Activated naive CD8-positive, alpha-beta T cell treated with anti-CD3 and anti-CD28 coated beads, Interleukin-2, amount 10 ng/mL, durations not matched to agents 7 days and 5 days (primary cell): ENCODE results near the gene DSCAM. TPM values are rescaled to one million over a fixed set of nuclear protein-coding genes. Genes with fewer than 3 reads are reported as not detected.

Experiments
- ATAC-seq: fragments of 150-1000 bp; cut with Tn5 transposase; one replicate; pipeline ENCODE4 v1.10.0; 2021; ENCODE audit warnings: low read depth, moderate library complexity
- POLR2A ChIA-PET: fragments of 350-600 bp; sonication (Branson Sonifier 250); formaldehyde crosslinking; loops from one replicate; lab custom pipeline; 2021; ENCODE audit warnings: antibody characterized with exemption; lab: Charles Lee
- DNase-seq: peaks from one replicate; pipeline ENCODE4 v3.0.0; 2021
- H3K27ac Mint-ChIP-seq: one replicate; pipeline ENCODE4 v1.8.0; 2022; ENCODE audit warnings: mild to moderate bottlenecking, mixed read lengths
- H3K27me3 Mint-ChIP-seq: one replicate; pipeline ENCODE4 v1.8.0; 2022; ENCODE audit warnings: mild to moderate bottlenecking, moderate library complexity, mixed read lengths
- H3K36me3 Mint-ChIP-seq: one replicate; pipeline ENCODE4 v1.8.0; 2021; ENCODE audit warnings: mild to moderate bottlenecking, mixed read lengths
- H3K4me1 Mint-ChIP-seq: one replicate; pipeline ENCODE4 v1.8.0; 2021; ENCODE audit warnings: mixed read lengths
- H3K4me3 Mint-ChIP-seq: one replicate; pipeline ENCODE4 v1.8.0; 2022; ENCODE audit warnings: mild to moderate bottlenecking, moderate library complexity, mixed read lengths
- H3K9me3 Mint-ChIP-seq: one replicate; pipeline ENCODE4 v1.8.0; 2021; ENCODE audit warnings: mixed read lengths
- total RNA-seq, 2 experiments: library from RNA; stranded (reverse); gene quantifications; one replicate each; pipeline ENCODE4 v1.2.3, GENCODE V29; 2021

The DSCAM gene
- total RNA-seq, 2 experiments from 2014 or later = not detected

DNA sequence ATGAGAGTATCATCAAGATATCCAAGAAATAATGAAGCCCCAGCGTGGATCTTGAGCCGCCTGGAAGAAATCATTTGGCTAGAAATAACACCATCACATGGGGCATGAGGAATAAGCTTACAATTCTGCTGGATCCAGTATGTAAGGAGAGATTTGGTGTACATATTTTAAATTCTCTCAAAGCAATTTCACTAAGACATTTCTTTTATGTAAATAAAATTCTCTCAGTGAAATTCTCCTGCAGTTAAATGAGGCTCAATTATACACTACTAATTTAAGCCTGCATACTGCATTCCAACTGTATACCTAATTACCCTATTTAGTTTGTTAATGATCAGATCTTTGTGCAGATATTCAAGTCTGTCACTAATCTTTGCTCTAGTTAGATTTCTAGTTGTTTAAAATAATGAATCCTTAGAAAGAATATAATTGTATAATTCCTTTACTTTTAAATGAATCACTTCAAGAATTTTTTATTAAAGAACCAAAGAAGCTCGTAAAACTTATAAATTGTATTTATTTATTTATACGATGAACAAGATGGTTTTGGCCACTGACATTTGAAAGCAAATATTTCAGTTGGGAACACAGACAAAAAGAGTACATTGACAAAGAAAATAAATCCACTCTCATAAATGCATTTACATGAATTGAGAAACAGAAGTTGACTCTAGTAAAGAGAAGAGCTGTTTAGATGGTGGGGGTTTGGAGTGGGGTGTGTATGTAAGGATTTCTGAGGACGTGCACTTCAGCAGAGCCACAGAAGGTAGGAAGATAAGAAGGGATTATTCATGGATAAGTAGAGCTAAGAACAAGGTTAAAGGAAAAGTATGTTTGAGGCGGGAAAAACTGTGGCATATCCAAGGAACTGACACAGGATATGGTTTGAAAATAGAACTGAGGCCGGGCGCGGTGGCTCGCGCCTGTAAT is 466.8 kb downstream of the DSCAM start:
- Mint-ChIP-seq H3K36me3 (no peaks in the 10 kb centered on the region), H3K27ac (no peak overlapping the region), H3K9me3 (no peaks in the 10 kb centered on the region), H3K4me3 (no peak overlapping the region), H3K27me3 (no peaks in the 10 kb centered on the region), H3K4me1 (no peaks in the 10 kb centered on the region)
- ATAC-seq = no peak
- no peak for DNase-seq
- POLR2A ChIA-PET = no interaction called here

DNA sequence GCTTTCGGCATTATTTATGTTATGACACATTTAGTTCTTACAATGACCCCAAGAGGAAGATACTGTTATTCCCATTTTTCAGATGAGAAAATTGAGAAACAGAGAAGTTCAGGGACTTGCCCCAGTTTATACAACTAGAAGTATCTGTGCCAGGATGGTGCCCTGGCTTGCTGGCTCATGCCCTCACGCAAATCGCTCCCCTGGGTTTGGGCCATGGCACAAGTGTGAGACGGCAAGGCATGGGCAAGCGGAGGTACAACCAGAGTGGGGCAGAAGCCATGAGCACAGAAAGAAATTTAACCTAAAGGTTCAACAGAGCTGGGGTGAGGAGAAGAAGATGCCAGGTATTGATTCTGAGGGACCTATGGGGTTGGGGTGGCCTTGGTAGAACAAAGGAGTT is 469.8 kb downstream of the DSCAM start:
- H3K9me3 Mint-ChIP-seq = no peaks in the 10 kb centered on the region
- H3K27ac Mint-ChIP-seq = no peak overlapping the region
- H3K36me3 Mint-ChIP-seq = no peaks in the 10 kb centered on the region
- H3K4me1 Mint-ChIP-seq = no peaks in the 10 kb centered on the region
- POLR2A ChIA-PET = no interaction called here
- H3K4me3 Mint-ChIP-seq = no peak overlapping the region
- no peak for DNase-seq
- no peaks in the 10 kb centered on the region for H3K27me3 Mint-ChIP-seq
- no peak for ATAC-seq

DNA sequence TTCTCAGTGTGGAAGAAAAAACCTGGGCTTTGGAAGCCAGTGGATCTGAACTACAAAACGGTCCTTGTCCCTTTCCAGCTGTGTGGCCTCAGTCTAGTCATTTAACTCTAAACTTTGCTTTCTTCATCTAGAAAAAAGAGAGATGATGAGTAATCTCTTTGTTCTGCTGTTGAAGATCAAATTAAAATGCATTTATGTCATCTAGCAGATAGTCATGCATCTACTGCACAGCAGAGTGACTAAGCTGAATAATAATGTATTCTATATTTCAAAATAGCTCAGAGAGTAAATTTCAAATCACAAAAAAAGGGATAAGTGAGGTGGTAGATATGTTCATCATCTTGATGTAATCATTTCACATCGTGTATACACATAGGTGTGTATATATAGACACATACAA is 473.2 kb downstream of the DSCAM start:
- Mint-ChIP-seq H3K4me1 (no peaks in the 10 kb centered on the region), H3K9me3 (no peaks in the 10 kb centered on the region), H3K36me3 (no peaks in the 10 kb centered on the region), H3K27ac (no peak overlapping the region), H3K4me3 (no peak overlapping the region), H3K27me3 (no peaks in the 10 kb centered on the region)
- ATAC-seq = no peak
- DNase-seq = no peak
- POLR2A ChIA-PET = no interaction called here

DNA sequence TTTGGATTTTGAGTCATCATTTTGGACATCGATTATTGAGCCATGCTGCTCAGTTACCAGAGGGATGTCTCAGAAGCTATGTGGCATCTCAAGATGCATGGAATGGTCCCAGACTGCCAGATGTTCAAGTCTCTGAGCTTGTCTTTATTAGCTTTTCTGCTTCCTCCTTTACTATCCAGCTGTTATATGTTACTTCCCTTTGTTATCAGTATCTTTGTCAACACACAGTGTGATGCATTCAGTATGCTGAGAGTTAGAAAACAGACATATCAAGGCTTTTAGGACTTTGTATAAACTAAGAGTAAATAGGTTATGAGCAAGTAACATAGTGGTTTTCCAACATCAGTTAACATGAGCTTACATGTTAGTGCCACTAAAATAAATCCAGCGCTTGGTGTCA is 474.5 kb downstream of the DSCAM start:
- H3K4me3 Mint-ChIP-seq = no peak overlapping the region
- H3K9me3 Mint-ChIP-seq = no peaks in the 10 kb centered on the region
- no peak for ATAC-seq
- POLR2A ChIA-PET = no interaction called here
- no peaks in the 10 kb centered on the region for H3K36me3 Mint-ChIP-seq
- H3K4me1 Mint-ChIP-seq = no peaks in the 10 kb centered on the region
- no peak overlapping the region for H3K27ac Mint-ChIP-seq
- no peak for DNase-seq
- no peaks in the 10 kb centered on the region for H3K27me3 Mint-ChIP-seq

DNA sequence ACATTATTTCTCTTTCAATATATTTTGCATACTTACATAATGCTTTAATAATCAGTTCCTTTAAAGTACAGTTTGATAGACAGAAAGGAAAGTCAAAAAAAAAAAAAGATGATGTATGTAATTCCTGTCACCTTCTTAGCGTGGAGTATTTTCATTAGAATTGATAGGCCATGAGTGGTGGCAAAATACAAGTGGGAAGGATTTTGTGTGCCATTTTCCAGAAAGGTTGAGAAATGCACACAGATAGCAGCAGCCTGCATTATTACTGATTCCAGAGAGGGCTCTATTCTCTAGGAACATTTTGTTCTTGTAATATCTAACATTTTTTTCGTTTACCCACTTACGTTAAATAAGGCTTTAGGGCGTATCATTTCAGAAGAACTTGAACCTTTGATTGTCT is 475.6 kb downstream of the DSCAM start:
- DNase-seq (no peak), ATAC-seq (no peak)
- H3K36me3 Mint-ChIP-seq = no peaks in the 10 kb centered on the region
- H3K9me3 Mint-ChIP-seq = no peaks in the 10 kb centered on the region
- POLR2A ChIA-PET = no interaction called here
- no peaks in the 10 kb centered on the region for H3K27me3 Mint-ChIP-seq
- no peak overlapping the region for H3K4me3 Mint-ChIP-seq
- no peaks in the 10 kb centered on the region for H3K4me1 Mint-ChIP-seq
- no peak overlapping the region for H3K27ac Mint-ChIP-seq

DNA sequence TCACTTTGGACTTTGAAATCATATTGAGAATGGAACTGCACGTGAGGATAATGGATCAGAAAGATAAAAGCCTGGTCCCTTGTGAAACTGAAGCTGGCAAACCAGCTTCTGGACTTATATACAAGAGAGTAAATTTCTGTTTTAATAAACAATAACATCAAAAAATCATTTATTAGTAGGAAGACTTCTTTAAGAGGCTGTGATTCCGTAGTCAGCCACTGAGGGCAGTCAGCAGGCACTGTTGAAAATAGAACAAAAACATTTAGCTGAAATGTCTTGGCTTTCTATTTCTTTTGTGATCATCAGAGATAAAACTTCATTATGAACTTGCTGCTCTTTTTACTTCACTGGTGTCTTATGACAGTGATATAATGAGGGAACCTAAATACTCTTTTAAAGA is 490.3 kb downstream of the DSCAM start:
- DNase-seq (no peak), ATAC-seq (no peak)
- POLR2A ChIA-PET = no interaction called here
- no peaks in the 10 kb centered on the region for H3K27me3 Mint-ChIP-seq
- H3K27ac Mint-ChIP-seq = no peak overlapping the region
- peaks cover 1% of the 10 kb centered on the region for H3K9me3 Mint-ChIP-seq
- no peaks in the 10 kb centered on the region for H3K4me1 Mint-ChIP-seq
- no peak overlapping the region for H3K4me3 Mint-ChIP-seq
- no peaks in the 10 kb centered on the region for H3K36me3 Mint-ChIP-seq

DNA sequence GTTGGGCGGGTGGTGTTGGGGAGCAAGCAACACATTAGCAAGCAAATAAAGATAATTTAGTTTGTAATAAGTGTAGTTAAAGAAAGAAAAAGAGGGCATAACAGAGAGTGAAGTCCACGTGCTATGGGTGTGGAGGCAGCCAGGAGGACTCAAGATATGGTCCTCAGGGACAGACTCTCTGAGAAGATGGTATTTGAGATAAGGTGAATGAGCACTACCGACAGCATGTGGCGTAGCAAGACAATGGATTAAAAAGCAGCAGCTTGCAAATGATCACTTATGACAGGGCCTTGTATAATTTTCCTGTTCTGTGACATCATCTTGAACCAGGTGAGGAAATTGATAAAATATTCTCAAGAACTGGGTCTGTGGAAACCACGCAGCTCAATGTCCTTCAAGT is 491.9 kb downstream of the DSCAM start:
- no peak overlapping the region for H3K4me3 Mint-ChIP-seq
- POLR2A ChIA-PET = no interaction called here
- no peaks in the 10 kb centered on the region for H3K4me1 Mint-ChIP-seq

DNA sequence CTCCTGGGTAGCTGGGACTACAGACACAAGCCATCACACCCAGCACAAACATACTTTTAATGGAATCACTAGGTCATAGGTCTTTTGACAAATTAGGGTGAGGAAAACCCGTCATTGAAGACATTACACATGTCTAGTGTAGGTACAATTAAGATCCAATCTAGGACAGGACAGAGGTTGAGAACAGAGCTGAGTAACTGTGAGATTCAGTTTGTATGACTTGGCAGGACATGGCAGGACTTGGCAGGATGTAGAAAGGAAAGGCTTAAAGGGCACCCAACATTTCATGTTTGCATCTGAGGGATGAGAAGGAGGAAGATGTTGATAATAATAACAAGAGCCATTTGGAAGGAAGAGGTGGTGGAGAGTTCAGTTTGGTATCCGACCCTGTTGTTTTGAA is 496.0 kb downstream of the DSCAM start:
- Mint-ChIP-seq H3K27me3 (no peaks in the 10 kb centered on the region), H3K36me3 (no peaks in the 10 kb centered on the region), H3K27ac (no peak overlapping the region), H3K4me1 (no peaks in the 10 kb centered on the region), H3K9me3 (peaks cover 4% of the 10 kb centered on the region), H3K4me3 (no peak overlapping the region)
- no peak for ATAC-seq
- POLR2A ChIA-PET = no interaction called here
- DNase-seq = no peak

More for the DNA sequence above, 491.9 kb downstream of the DSCAM start:
- peaks cover 3% of the 10 kb centered on the region for H3K9me3 Mint-ChIP-seq
- no peaks in the 10 kb centered on the region for H3K27me3 Mint-ChIP-seq
- DNase-seq (no peak), ATAC-seq (no peak)
- H3K36me3 Mint-ChIP-seq = no peaks in the 10 kb centered on the region
- H3K27ac Mint-ChIP-seq = no peak overlapping the region

DNA sequence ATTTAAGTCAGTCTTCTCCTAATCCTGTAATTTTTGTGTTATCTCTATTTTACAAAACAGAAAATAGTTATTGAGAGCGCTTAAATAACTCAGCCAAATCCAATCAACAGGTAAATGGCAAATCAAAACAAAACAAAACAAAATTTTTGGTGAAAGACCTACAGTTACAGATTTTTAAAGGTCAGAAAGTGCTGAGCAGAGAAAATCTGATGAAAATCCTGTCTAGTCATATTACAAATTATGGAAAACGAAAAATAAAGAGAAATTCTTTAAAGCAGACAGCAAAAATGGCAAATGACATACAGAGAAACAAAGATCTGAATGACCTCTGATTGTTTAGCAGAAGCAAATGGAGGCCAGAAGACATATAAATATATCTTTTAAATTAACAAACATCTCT is 497.4 kb downstream of the DSCAM start:
- DNase-seq = no peak
- Mint-ChIP-seq H3K27me3 (no peaks in the 10 kb centered on the region), H3K9me3 (peaks cover 4% of the 10 kb centered on the region), H3K4me1 (no peaks in the 10 kb centered on the region), H3K36me3 (no peaks in the 10 kb centered on the region), H3K4me3 (no peak overlapping the region), H3K27ac (no peak overlapping the region)
- no peak for ATAC-seq
- POLR2A ChIA-PET = no interaction called here

DNA sequence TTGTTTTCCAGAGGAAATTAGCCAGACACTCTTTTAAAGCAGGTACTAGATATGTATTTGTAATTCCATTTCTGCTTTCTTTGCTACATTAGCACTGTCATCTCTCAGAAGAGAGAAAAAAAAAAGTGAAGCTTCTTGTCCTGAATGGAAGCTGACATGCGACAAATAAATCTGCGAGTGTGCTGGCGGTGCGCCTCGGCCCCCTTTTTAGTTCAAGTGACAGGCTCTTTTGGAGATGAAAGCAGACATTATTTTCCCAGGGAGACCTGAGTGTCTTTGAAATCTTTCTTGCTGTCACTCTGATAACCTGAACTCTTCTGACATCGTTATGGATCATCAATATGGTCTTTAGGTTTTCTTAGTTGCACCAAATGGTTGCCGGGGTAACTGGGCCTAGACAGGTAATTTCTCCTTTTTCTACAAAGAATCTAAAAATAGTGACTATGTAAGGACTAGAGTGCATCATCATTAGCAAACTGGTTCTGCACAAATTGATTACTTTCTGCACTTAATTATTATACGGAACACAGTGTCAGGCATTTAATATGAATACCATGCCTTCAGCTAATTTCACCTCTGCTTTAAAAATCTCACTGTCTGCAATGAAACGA is 501.1 kb downstream of the DSCAM start:
- no peak for ATAC-seq
- no peaks in the 10 kb centered on the region for H3K27me3 Mint-ChIP-seq
- H3K4me1 Mint-ChIP-seq = no peaks in the 10 kb centered on the region
- no peaks in the 10 kb centered on the region for H3K36me3 Mint-ChIP-seq
- H3K27ac Mint-ChIP-seq = no peak overlapping the region
- peaks cover 4% of the 10 kb centered on the region for H3K9me3 Mint-ChIP-seq
- DNase-seq = no peak
- POLR2A ChIA-PET = no interaction called here
- H3K4me3 Mint-ChIP-seq = no peak overlapping the region

DNA sequence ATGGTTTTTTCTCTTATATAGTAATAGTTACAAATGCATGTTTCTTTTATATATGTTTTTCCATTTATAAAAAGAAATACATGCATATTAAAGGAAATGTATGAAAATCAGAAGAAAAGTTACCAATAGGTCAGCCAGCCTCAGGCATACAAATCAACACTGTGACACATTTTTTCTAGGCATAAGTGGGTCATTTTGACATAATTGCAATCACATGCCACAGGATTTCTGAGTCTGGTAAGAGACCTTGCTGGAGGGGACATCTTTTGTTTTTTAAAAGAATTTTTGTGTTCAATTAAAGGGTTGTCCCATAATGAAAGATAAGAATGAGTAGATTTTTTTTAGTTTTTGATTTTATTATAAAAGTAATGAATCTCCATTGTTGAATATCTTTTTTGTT is 506.6 kb downstream of the DSCAM start:
- Mint-ChIP-seq H3K27me3 (no peaks in the 10 kb centered on the region), H3K9me3 (peaks cover 2% of the 10 kb centered on the region), H3K4me3 (no peak overlapping the region), H3K36me3 (no peaks in the 10 kb centered on the region), H3K27ac (no peak overlapping the region), H3K4me1 (no peaks in the 10 kb centered on the region)
- no peak for ATAC-seq
- POLR2A ChIA-PET = no interaction called here
- DNase-seq = no peak

DNA sequence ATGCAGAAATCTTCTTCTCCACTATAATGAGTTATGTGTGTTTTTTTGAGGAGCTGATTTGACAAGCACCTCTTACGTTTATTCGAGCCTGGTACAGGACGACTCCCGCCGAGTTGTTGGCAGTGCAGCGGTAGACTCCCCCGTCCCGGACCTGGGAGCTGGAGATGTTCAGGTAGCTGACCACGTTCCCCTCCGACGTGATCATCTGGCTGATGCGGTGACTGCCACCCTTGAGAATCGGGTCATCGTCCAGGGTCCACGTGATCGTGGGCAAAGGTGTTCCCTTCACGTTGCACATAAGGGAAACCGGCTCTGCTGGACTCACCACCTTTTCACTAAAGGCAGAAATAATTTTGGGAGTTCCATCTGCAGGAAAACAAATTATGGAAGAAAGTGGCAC is 507.9 kb downstream of the DSCAM start:
- peaks cover 6% of the 10 kb centered on the region for H3K9me3 Mint-ChIP-seq
- DNase-seq (no peak), ATAC-seq (no peak)
- POLR2A ChIA-PET = no interaction called here
- no peak overlapping the region for H3K4me3 Mint-ChIP-seq
- H3K4me1 Mint-ChIP-seq = no peaks in the 10 kb centered on the region
- H3K36me3 Mint-ChIP-seq = no peaks in the 10 kb centered on the region
- no peak overlapping the region for H3K27ac Mint-ChIP-seq
- no peaks in the 10 kb centered on the region for H3K27me3 Mint-ChIP-seq

DNA sequence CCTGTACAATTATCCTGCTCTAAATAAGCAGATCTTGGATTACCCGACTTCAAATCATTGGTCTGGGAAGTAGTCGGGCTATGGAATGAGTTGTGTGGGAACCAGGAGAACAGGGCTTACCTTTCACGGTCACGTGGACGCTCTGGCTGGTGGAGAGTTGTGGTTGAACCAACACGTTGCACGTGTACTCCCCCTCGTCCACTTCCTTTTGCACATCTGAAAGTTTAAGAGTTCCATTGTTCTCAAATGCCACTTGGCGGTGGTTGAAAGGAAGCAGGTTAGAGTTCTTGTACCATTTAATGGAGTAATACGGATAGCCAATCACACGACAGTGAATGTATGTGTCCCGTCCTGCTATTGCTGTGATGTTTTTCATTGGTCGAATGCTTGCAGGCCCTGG is 509.0 kb downstream of the DSCAM start:
- DNase-seq = no peak
- no peak for ATAC-seq
- no peak overlapping the region for H3K27ac Mint-ChIP-seq
- H3K27me3 Mint-ChIP-seq = no peaks in the 10 kb centered on the region
- no peaks in the 10 kb centered on the region for H3K4me1 Mint-ChIP-seq
- H3K9me3 Mint-ChIP-seq = peaks cover 6% of the 10 kb centered on the region
- POLR2A ChIA-PET = no interaction called here
- no peaks in the 10 kb centered on the region for H3K36me3 Mint-ChIP-seq
- no peak overlapping the region for H3K4me3 Mint-ChIP-seq

DNA sequence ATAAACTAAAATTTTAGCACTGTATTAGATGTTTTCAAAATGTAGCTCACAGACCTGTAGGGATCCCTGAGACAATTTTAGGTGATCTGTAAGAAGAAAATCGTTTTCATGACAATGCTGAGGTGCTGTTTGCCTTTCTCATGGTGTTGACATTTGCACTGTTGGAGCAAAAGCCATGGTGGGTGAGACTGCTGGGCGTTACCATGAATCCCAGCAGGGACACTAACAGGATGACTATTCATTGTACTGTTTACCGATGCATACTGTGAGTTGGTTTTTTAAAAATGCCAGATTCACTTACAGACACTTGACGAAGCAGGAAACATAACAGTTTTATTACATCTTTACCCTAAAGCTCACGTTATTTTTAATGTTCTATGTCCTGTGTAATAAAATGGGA is 511.3 kb downstream of the DSCAM start:
- no peaks in the 10 kb centered on the region for H3K4me1 Mint-ChIP-seq
- no peak for ATAC-seq
- H3K36me3 Mint-ChIP-seq = no peaks in the 10 kb centered on the region
- no peak overlapping the region for H3K4me3 Mint-ChIP-seq
- H3K27ac Mint-ChIP-seq = no peak overlapping the region
- no peaks in the 10 kb centered on the region for H3K27me3 Mint-ChIP-seq
- no peak for DNase-seq
- POLR2A ChIA-PET = no interaction called here
- H3K9me3 Mint-ChIP-seq = peaks cover 6% of the 10 kb centered on the region
